ENCODE measurements around the gene MAN2A1. TPM values are rescaled to one million over a fixed set of nuclear protein-coding genes. Genes with fewer than 3 reads are reported as not detected.

The MAN2A1 gene
- total RNA-seq, 1 donor from 2014 or later: 9.2 TPM

DNA sequence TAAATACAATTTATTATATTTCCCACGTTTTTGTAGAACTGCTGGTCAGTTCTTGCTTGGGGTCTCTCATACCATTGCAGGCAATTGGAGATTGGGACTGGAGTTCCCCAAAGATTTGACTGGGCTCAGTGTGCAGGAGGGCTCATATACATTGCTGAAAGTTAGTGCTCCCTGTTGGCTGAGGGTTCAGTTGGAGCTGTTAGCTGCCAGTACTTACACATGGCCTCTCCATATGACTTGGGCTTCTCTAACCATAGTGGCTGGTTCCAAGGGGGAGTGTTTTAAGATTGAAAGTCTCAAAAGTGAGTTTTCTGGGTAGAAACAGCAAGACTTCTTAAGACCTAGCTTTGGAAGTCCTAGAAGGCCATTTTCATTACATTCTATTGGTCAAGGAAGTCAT lies 102.9 kb downstream of the MAN2A1 start:
- TF ChIP-seq, protein P1, sequence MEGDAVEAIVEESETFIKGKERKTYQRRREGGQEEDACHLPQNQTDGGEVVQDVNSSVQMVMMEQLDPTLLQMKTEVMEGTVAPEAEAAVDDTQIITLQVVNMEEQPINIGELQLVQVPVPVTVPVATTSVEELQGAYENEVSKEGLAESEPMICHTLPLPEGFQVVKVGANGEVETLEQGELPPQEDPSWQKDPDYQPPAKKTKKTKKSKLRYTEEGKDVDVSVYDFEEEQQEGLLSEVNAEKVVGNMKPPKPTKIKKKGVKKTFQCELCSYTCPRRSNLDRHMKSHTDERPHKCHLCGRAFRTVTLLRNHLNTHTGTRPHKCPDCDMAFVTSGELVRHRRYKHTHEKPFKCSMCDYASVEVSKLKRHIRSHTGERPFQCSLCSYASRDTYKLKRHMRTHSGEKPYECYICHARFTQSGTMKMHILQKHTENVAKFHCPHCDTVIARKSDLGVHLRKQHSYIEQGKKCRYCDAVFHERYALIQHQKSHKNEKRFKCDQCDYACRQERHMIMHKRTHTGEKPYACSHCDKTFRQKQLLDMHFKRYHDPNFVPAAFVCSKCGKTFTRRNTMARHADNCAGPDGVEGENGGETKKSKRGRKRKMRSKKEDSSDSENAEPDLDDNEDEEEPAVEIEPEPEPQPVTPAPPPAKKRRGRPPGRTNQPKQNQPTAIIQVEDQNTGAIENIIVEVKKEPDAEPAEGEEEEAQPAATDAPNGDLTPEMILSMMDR (IDR thresholded peaks at IDR 0.05; ENCODE audit: borderline replicate concordance): no peak
- no peak overlapping the region for H3K4me3 ChIP-seq
- no peaks in the 10 kb centered on the region for H3K4me1 ChIP-seq
- peaks cover 23% of the 10 kb centered on the region for H3K36me3 ChIP-seq
- DNase-seq: no peak
- no peak overlapping the region for H3K27ac ChIP-seq (replicated peaks)
- intact Hi-C loops (cut with micrococcal nuclease): no loop called here
- H3K27me3 ChIP-seq (ENCODE audit: low read depth): no peaks in the 10 kb centered on the region
- H3K9me3 ChIP-seq (replicated peaks): no peaks in the 10 kb centered on the region

DNA sequence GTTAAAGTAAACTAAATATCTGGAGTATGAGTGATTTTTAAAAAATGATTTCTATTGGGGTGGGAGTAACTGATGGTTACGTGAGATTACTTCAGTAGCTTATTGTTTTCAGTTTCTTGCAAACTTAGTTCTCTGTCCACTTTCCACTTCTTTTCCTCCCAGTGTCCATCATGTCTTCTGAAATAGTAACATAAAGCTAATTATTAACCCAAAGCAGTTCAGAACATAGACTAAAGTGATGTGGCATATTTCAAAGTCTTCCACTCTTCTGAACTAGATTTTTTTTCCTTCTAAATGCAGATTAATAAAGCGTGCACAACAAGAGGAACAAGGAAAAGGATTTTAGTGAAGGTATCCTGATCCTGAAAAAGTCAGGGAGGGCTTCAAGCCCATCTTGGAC lies 114.1 kb downstream of the MAN2A1 start:
- H3K27me3 ChIP-seq (ENCODE audit: low read depth): no peaks in the 10 kb centered on the region
- no peak overlapping the region for H3K27ac ChIP-seq (replicated peaks)
- H3K4me3 ChIP-seq: no peak overlapping the region
- H3K36me3 ChIP-seq: peaks cover 17% of the 10 kb centered on the region
- H3K9me3 ChIP-seq (replicated peaks): no peaks in the 10 kb centered on the region
- DNase-seq: no peak
- intact Hi-C loops (cut with micrococcal nuclease): no loop called here
- TF ChIP-seq, protein P1 (IDR thresholded peaks at IDR 0.05; ENCODE audit: borderline replicate concordance): no peak
- H3K4me1 ChIP-seq: peaks cover 3% of the 10 kb centered on the region

DNA sequence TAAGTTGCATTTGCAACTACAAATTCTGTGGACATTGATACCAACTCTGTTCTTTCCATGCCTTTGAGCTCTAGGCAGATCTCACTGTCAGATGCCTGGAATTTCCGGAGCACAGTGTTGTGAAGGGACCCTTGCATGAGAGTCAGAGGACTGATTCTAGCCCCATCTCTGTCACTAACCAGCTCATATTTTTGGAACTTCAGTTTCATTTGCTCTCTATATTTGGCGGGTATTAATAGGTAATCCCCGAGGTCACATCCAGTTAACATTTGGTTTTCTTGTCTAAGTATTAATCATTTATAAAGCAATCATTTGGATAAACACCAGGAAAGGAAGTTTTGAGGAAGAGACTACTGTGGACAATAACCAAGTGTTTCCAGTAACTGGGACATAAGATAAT lies 115.7 kb downstream of the MAN2A1 start:
- Histone ChIP-seq H3K36me3 (peaks cover 27% of the 10 kb centered on the region), H3K27ac (replicated peaks) (no peak overlapping the region), H3K9me3 (replicated peaks) (peaks cover 6% of the 10 kb centered on the region), H3K27me3 (ENCODE audit: low read depth) (no peaks in the 10 kb centered on the region), H3K4me3 (no peak overlapping the region), H3K4me1 (peaks cover 3% of the 10 kb centered on the region)
- intact Hi-C loops (cut with micrococcal nuclease): no loop called here
- TF ChIP-seq, protein P1 (IDR thresholded peaks at IDR 0.05; ENCODE audit: borderline replicate concordance): no peak
- no peak for DNase-seq

GRCh38 chr5:109805883-109806282 lies 116.2 kb downstream of the MAN2A1 start:
- H3K36me3 ChIP-seq: peaks cover 27% of the 10 kb centered on the region
- DNase-seq: no peak
- intact Hi-C loops (cut with micrococcal nuclease): no loop called here
- H3K9me3 ChIP-seq (replicated peaks): peaks cover 6% of the 10 kb centered on the region
- TF ChIP-seq, protein P1 (IDR thresholded peaks at IDR 0.05; ENCODE audit: borderline replicate concordance): no peak
- no peak overlapping the region for H3K4me3 ChIP-seq
- no peak overlapping the region for H3K27ac ChIP-seq (replicated peaks)
- H3K4me1 ChIP-seq: peaks cover 3% of the 10 kb centered on the region
- no peaks in the 10 kb centered on the region for H3K27me3 ChIP-seq (ENCODE audit: low read depth)

DNA sequence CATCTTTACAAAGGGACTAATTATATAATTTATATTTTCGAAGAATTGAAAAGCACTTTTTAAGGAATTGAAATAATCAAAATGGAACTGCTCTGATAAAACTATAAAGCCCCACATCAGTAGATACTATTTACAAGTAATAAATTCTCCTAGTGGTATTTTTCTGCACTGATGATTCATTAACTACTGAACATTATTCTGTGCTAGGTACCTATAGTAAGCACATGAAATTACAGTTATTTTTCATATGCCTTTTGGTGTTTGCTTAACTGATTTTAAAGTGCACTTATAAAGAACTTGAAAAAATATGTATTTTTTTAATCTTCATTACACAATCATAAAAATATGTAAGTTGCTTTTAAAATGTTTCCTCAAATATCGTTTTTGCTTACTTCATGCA lies 123.0 kb downstream of the MAN2A1 start:
- TF ChIP-seq, protein P1 (IDR thresholded peaks at IDR 0.05; ENCODE audit: borderline replicate concordance): no peak
- H3K27me3 ChIP-seq (ENCODE audit: low read depth): no peaks in the 10 kb centered on the region
- DNase-seq: no peak
- no peak overlapping the region for H3K4me3 ChIP-seq
- peaks cover 6% of the 10 kb centered on the region for H3K9me3 ChIP-seq (replicated peaks)
- no peaks in the 10 kb centered on the region for H3K4me1 ChIP-seq
- H3K27ac ChIP-seq (replicated peaks): no peak overlapping the region
- peaks cover 33% of the 10 kb centered on the region for H3K36me3 ChIP-seq
- intact Hi-C loops (cut with micrococcal nuclease): no loop called here

GRCh38 chr5:109816732-109817131 lies 127.0 kb downstream of the MAN2A1 start:
- no peak overlapping the region for H3K27ac ChIP-seq (replicated peaks)
- DNase-seq: no peak
- peaks cover 48% of the 10 kb centered on the region for H3K36me3 ChIP-seq
- H3K4me1 ChIP-seq: no peaks in the 10 kb centered on the region
- TF ChIP-seq, protein P1 (IDR thresholded peaks at IDR 0.05; ENCODE audit: borderline replicate concordance): no peak
- H3K4me3 ChIP-seq: no peak overlapping the region
- no peaks in the 10 kb centered on the region for H3K27me3 ChIP-seq (ENCODE audit: low read depth)
- no peaks in the 10 kb centered on the region for H3K9me3 ChIP-seq (replicated peaks)
- intact Hi-C loops (cut with micrococcal nuclease): no loop called here

Measured in left ventricle myocardium inferior (tissue), 1 donor.